Cardiac fibroblast (primary cell): ENCODE measurements around the gene CCL14.
"Not testable (repeated sequence)": the region's sequence is repeated elsewhere in the genome, so short reads cannot be mapped to it uniquely, and the experiment has no call there.

Experiments
- DNase-seq, 2 donors: peaks; one replicate each; pipeline versions ENCODE4 v3.0.0 to v3.0.0-alpha.2; 2010; ENCODE audit warnings: low read depth in 2 of 2
- H3K4me3 ChIP-seq, 2 donors: replicated peaks in 1 of 2; 1 replicate in 1 of 2; 2 replicates in 1 of 2; pipeline ENCODE4 v1.5.1; 2011; ENCODE audit warnings: low read depth in 2 of 2, low read length in 2 of 2, mild to moderate bottlenecking in 2 of 2, moderate library complexity in 1 of 2
- CTCF ChIP-seq: IDR thresholded peaks from one replicate; pipeline ENCODE4 v1.5.1; 2011; ENCODE audit warnings: low read depth, mild to moderate bottlenecking, low read length, inconsistent platforms

CCL14 gene

DNA sequence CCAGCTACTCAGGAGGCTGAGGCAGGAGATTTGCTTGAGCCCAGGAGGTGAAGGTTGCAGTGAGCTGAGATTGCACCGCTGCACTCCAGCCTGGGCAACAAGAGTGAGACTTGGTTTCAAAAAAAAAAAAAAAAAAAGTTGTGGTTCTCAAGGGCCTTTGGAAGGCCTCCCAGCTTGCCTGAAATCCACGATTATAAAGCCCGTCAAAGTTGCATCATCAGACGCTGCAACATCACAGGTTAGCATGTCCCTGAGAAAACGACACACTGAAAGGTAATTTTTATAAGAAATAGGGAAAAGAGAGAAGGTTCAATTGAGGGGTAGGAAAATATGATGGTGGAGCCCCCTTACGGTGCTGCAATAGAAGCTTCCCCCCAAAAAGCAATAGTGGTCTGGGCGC lies 38.4 kb downstream of the CCL14 start:
- TF ChIP-seq CTCF = no peak

GRCh38 chr17:35947156-35947585 lies 39.4 kb downstream of the CCL14 start:
- peak; percentile 54 for DNase-seq

More for the DNA sequence above, 38.4 kb downstream of the CCL14 start:
- no peak for DNase-seq
- H3K4me3 ChIP-seq = no peak overlapping the region

DNA sequence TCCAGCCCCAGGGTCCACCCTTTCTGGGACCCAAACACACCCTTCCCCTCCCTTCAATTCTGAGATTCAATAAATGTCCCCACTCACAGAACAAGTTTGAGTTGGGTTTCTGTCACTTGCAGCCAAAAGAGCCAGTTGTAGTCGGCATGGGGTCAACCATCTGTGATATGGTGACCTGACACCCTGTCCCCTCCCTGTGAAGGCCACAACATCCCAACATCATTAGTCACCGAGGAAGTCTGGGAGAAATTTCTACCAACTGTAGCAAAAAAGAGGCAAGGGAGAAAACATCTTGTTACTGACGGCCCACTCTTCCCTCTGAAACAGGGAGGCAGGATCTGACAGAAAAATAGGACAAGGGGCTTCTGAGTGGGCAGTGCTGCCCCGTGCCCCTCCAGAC lies 42.4 kb downstream of the CCL14 start:
- no peak for TF ChIP-seq CTCF
- no peak overlapping the region for H3K4me3 ChIP-seq
- no peak for DNase-seq

More at GRCh38 chr17:35947156-35947585, 39.4 kb downstream of the CCL14 start:
- TF ChIP-seq CTCF = peak; percentile 86
- peak overlapping the region; percentile 19 to 26 for H3K4me3 ChIP-seq

GRCh38 chr17:35943537-35943936 lies 43.0 kb downstream of the CCL14 start, which contains the start of gene LYZL6:
TSS of gene LYZL6 (minus strand) at chr17:35943713. CDS start at chr17:35939356, 4,357 bp downstream.
- TF ChIP-seq CTCF = no peak
- no peak for DNase-seq
- no peak within 1 kb of the TSS for H3K4me3 ChIP-seq

- TF ChIP-seq CTCF = no peak
- no peak overlapping the region for H3K4me3 ChIP-seq
- DNase-seq = no peak
Measured at GRCh38 chr17:35942588-35943186, 43.8 kb downstream of the CCL14 start.

DNA sequence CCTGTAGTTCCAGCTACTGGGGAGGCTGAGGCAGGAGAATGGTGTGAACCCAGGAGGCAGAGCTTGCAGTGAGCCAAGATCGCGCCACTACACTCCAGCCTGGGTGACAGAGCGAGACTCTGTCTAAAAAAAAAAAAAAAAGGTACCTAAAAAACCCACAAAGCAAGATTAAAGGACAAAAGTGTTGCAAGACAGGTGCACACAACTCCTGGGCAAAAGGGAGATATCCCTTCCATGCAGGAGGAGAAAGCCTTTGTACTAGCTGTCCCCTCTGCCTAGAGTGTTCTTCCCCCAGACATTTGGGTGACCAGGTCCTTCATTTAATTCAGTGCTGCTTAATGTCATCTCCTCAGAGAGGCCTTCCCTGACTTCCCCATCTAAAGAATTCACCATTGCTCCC lies 48.0 kb downstream of the CCL14 start:
- H3K4me3 ChIP-seq, DNase-seq: not testable (repeated sequence)

DNA sequence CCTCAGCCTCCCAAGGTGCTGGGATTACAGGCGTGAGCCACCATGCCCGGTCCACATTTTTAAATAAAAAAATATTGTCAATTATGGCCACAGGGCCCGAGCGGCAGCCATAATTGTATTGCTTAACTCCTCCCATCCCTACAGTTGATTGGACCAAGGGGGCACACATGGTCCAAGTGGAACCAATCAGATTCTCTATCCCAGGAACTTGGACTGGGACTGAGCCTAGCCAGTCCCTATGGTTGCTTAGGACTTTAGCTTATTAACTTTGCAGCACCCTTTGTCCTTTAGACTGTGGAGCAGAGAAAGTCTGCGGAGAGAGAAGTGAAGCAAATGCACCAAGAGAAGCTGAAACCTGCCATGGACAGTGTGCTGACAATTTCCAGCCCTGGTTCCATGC lies 50.5 kb downstream of the CCL14 start:
- H3K4me3 ChIP-seq = no peak overlapping the region
- DNase-seq = no peak
- TF ChIP-seq CTCF = no peak
